Mucosa of stomach (tissue), 1 donor: ENCODE measurements around the gene TECTA.
"Not testable (repeated sequence)": the region's sequence is repeated elsewhere in the genome, so short reads cannot be mapped to it uniquely, and the experiment has no call there.

Experiments
- H3K27me3 ChIP-seq: one replicate; pipeline ENCODE4 v1.7.0; 2013; ENCODE audit warnings: mild to moderate bottlenecking, low read length; ENCODE audit not compliant: control insufficient read depth, insufficient read depth
- H3K36me3 ChIP-seq: one replicate; pipeline ENCODE4 v1.7.0; 2013; ENCODE audit warnings: low read length; ENCODE audit not compliant: control insufficient read depth, insufficient read depth
- H3K4me1 ChIP-seq: one replicate; pipeline ENCODE4 v1.7.0; 2013; ENCODE audit warnings: mild to moderate bottlenecking, low read length; ENCODE audit not compliant: control insufficient read depth, insufficient read depth
- H3K4me3 ChIP-seq: one replicate; pipeline ENCODE4 v1.7.0; 2013; ENCODE audit warnings: low read length
- H3K9ac ChIP-seq: one replicate; pipeline ENCODE4 v1.7.0; 2013; ENCODE audit warnings: mild to moderate bottlenecking, low read length, moderate library complexity
- H3K9me3 ChIP-seq: one replicate; pipeline ENCODE4 v1.7.0; 2013; ENCODE audit warnings: mild to moderate bottlenecking, low read length, moderate library complexity; ENCODE audit not compliant: control insufficient read depth
- donor health status: Pancreatic carcinoma.

TECTA gene

GRCh38 chr11:121235057-121235456 is 134.0 kb downstream of the TECTA start:
- no peak overlapping the region for H3K9ac ChIP-seq

DNA sequence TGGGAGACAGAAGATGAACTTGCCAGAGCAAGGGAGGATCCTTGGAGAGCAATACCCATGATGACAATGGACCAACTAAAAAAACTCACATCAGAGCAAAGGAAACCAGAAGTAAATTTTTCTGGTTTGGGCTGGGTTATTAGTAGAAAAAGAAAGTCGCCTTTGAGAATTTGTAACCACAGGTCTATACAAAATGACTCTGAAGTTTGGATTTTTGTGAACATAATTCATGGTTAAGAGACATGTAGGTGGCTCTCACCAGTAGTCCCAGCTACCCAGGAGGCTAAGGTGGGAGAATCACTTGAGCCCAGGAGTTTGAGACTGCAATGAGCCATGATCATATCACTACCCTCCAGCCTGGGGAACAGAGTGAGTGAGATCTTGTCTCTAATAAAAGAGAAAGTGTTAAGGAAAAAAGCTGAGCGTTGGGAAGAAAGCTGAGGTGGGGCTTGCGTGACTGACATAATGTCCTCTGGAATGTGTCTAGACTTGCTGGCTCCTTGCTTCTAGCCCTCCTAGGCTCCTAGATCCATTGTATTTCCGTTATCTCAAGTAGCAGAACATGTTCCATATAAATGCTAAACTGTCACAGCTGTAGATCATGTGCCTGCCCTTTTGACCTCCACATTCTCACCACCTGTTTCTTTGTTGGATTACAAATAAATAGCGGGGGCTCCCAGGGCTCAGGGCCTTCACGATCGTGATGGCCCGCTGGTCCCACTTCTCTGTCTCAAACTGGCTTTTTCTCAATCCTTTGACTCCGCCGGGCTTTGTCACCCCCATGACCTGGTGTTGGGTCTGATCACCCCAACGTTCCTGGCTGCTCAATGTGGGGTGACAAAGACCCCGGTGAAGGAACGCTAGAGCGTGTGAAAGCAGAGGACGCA is 135.3 kb downstream of the TECTA start:
- Histone ChIP-seq H3K9ac (no peak overlapping the region), H3K9me3 (no peaks in the 10 kb centered on the region), H3K36me3 (no peaks in the 10 kb centered on the region), H3K27me3 (peaks cover 8% of the 10 kb centered on the region), H3K4me1 (peaks cover 6% of the 10 kb centered on the region), H3K4me3 (no peak overlapping the region)

More at GRCh38 chr11:121235057-121235456, 134.0 kb downstream of the TECTA start:
- H3K9me3 ChIP-seq = no peaks in the 10 kb centered on the region
- H3K36me3 ChIP-seq = no peaks in the 10 kb centered on the region
- no peak overlapping the region for H3K4me3 ChIP-seq
- H3K4me1 ChIP-seq = peaks cover 6% of the 10 kb centered on the region
- peaks cover 5% of the 10 kb centered on the region for H3K27me3 ChIP-seq

GRCh38 chr11:121237247-121237646 is 136.2 kb downstream of the TECTA start:
- H3K9ac ChIP-seq, H3K4me3 ChIP-seq, H3K9me3 ChIP-seq, H3K36me3 ChIP-seq, H3K4me1 ChIP-seq, H3K27me3 ChIP-seq: not testable (repeated sequence)

GRCh38 chr11:121237686-121238658 is 136.9 kb downstream of the TECTA start:
- Histone ChIP-seq H3K9ac (no peak overlapping the region), H3K27me3 (peaks cover 8% of the 10 kb centered on the region), H3K4me3 (no peak overlapping the region), H3K36me3 (no peaks in the 10 kb centered on the region), H3K9me3 (no peaks in the 10 kb centered on the region), H3K4me1 (no peaks in the 10 kb centered on the region)

DNA sequence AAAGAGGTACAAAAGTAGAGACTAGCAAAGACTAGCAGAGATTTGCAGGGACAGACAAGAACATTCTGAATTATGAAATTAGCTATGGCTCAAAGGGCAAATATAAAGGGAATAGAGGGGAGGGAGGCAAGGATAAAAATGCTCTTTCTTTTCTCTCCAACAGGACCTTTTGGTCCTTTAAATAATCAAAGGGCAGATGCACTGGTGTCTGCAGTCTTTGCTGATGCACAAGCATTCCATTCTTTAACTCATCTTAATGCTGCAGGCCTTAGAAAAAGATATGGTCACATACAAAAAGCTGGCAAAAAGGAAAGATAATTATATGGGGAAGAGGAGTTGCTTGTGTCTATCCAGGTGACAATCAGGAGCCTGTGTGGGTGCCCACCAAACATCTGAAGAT is 137.9 kb downstream of the TECTA start:
- H3K9me3 ChIP-seq = no peaks in the 10 kb centered on the region
- H3K36me3 ChIP-seq = no peaks in the 10 kb centered on the region
- no peaks in the 10 kb centered on the region for H3K4me1 ChIP-seq
- no peak overlapping the region for H3K4me3 ChIP-seq
- H3K9ac ChIP-seq = no peak overlapping the region
- H3K27me3 ChIP-seq = peaks cover 8% of the 10 kb centered on the region

DNA sequence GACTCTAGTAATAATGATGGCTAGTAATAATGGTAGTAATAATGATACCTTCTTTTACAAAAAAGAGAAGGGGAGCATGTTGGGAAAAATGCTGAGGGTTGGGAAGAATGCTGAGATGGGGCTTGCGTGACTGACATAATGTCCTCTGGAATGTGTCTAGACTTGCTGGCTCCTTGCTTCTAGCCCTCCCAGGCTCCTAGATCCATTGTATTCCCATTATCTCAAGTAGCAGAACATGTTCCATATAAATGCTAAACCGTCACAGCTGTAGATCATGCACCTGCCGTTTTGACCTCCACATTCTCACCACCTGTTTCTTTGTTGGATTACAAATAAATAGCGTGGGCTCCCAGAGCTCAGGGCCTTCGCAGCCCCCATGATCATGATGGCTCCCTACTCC is 139.0 kb downstream of the TECTA start:
- H3K4me1 ChIP-seq, H3K36me3 ChIP-seq, H3K4me3 ChIP-seq, H3K9me3 ChIP-seq, H3K9ac ChIP-seq, H3K27me3 ChIP-seq: not testable (repeated sequence)

- Histone ChIP-seq H3K4me1 (no peaks in the 10 kb centered on the region), H3K9me3 (no peaks in the 10 kb centered on the region), H3K36me3 (no peaks in the 10 kb centered on the region), H3K9ac (no peak overlapping the region), H3K4me3 (no peak overlapping the region), H3K27me3 (peaks cover 4% of the 10 kb centered on the region)
Measured at GRCh38 chr11:121240650-121241303, 139.7 kb downstream of the TECTA start.
